HG03108 (cell line): ENCODE measurements around the gene SPATA33.

Source experiments
- ATAC-seq: cut with Tn5 transposase; IDR thresholded peaks from one replicate; pipeline ENCODE4 v1.9.1; 2021; ENCODE audit warnings: moderate library complexity; ENCODE audit not compliant: unreplicated experiment

The SPATA33 gene

GRCh38 chr16:89657442-89658220, at the start of gene SPATA33, which contains the start of gene CHMP1A:
TSS of gene SPATA33 (plus strand) at chr16:89657836. CDS start at chr16:89657912, 76 bp downstream.
TSS of gene CHMP1A (minus strand) at chr16:89657708. CDS start at chr16:89657588, 120 bp downstream.
- ATAC-seq, result peak; percentile 90

- ATAC-seq, result no peak
These were observed 49.5 kb upstream of the SPATA33 start for GRCh38 chr16:89607937-89608740.

GRCh38 chr16:89610108-89610453, 47.6 kb upstream of the SPATA33 start:
- no peak for ATAC-seq

- no peak for ATAC-seq
These were observed 45.0 kb upstream of the SPATA33 start for GRCh38 chr16:89612415-89613166.

- ATAC-seq, result no peak
These were observed 44.2 kb upstream of the SPATA33 start, which contains the start of gene DPEP1 for GRCh38 chr16:89613231-89613953. TSS of gene DPEP1 (plus strand) at chr16:89613642. CDS start at chr16:89630411, 16,769 bp downstream.

GRCh38 chr16:89613954-89614459, 43.6 kb upstream of the SPATA33 start:
- no peak for ATAC-seq

- ATAC-seq, result no peak
These were observed 42.5 kb upstream of the SPATA33 start for GRCh38 chr16:89615176-89615575.

- ATAC-seq, result no peak
These were observed 42.0 kb upstream of the SPATA33 start for GRCh38 chr16:89615596-89616090.

GRCh38 chr16:89616623-89617022, 41.0 kb upstream of the SPATA33 start:
- ATAC-seq, result no peak

GRCh38 chr16:89617036-89617435, 40.6 kb upstream of the SPATA33 start:
- ATAC-seq, result no peak

- no peak for ATAC-seq
These were observed 39.3 kb upstream of the SPATA33 start for GRCh38 chr16:89618109-89618998.

GRCh38 chr16:89619840-89620239, 37.8 kb upstream of the SPATA33 start:
- ATAC-seq, result no peak

- ATAC-seq, result no peak
These were observed 37.2 kb upstream of the SPATA33 start for GRCh38 chr16:89620406-89620841.

- ATAC-seq, result no peak
These were observed 36.4 kb upstream of the SPATA33 start for GRCh38 chr16:89621136-89621697.

- no peak for ATAC-seq
These were observed 35.8 kb upstream of the SPATA33 start for GRCh38 chr16:89621698-89622409.

GRCh38 chr16:89623511-89624261, 34.0 kb upstream of the SPATA33 start:
- ATAC-seq, result no peak
